Retinal pigment epithelial cell (primary cell): ENCODE data around the gene TBX3.

ENCODE experiments used
- DNase-seq: peaks from one replicate; pipeline ENCODE4 v3.0.0-alpha.2; 2010; ENCODE audit warnings: low read depth
- H3K4me3 ChIP-seq: 2 replicates; pipeline ENCODE4 v1.5.1; 2011; ENCODE audit warnings: mild to moderate bottlenecking, low read length, control low read depth, moderate library complexity
- TF ChIP-seq, protein P1 (sequence below): conservative IDR thresholded peaks from 2 replicates; pipeline ENCODE4 v1.5.1; 2011; ENCODE audit warnings: low read depth, low read length, control low read depth, inconsistent platforms

TBX3 gene

DNA sequence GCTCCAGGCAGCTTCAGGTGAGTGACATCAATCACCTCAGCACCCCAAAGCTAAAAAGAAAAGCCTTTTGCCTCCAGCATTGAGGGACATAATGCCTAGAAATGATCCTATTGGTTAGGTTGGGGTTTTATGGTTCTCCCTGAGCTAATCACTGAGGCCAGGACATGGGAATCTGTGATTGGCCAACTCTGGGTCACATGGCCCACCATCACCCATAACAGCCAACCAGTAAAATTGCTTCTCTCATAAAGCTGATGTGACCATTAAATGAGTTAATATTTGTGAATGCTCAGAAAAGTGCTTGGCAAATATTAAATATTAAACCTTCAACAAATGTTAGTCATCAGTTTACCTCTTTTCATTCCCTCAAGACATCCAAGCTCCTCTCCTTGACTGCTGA lies 60.2 kb downstream of the TBX3 start:
- H3K4me3 ChIP-seq: no peak overlapping the region
- TF ChIP-seq, protein P1, sequence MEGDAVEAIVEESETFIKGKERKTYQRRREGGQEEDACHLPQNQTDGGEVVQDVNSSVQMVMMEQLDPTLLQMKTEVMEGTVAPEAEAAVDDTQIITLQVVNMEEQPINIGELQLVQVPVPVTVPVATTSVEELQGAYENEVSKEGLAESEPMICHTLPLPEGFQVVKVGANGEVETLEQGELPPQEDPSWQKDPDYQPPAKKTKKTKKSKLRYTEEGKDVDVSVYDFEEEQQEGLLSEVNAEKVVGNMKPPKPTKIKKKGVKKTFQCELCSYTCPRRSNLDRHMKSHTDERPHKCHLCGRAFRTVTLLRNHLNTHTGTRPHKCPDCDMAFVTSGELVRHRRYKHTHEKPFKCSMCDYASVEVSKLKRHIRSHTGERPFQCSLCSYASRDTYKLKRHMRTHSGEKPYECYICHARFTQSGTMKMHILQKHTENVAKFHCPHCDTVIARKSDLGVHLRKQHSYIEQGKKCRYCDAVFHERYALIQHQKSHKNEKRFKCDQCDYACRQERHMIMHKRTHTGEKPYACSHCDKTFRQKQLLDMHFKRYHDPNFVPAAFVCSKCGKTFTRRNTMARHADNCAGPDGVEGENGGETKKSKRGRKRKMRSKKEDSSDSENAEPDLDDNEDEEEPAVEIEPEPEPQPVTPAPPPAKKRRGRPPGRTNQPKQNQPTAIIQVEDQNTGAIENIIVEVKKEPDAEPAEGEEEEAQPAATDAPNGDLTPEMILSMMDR: no peak
- no peak for DNase-seq
